Amniotic epithelial cell (primary cell): Measurements from ENCODE around the gene IL2RA.
"Not testable (repeated sequence)": the region's sequence is repeated elsewhere in the genome, so short reads cannot be mapped to it uniquely, and the experiment has no call there.

Experiments
- DNase-seq: peaks from one replicate; pipeline ENCODE4 v3.0.0-alpha.2; 2010; ENCODE audit warnings: low read depth

The IL2RA gene

DNA sequence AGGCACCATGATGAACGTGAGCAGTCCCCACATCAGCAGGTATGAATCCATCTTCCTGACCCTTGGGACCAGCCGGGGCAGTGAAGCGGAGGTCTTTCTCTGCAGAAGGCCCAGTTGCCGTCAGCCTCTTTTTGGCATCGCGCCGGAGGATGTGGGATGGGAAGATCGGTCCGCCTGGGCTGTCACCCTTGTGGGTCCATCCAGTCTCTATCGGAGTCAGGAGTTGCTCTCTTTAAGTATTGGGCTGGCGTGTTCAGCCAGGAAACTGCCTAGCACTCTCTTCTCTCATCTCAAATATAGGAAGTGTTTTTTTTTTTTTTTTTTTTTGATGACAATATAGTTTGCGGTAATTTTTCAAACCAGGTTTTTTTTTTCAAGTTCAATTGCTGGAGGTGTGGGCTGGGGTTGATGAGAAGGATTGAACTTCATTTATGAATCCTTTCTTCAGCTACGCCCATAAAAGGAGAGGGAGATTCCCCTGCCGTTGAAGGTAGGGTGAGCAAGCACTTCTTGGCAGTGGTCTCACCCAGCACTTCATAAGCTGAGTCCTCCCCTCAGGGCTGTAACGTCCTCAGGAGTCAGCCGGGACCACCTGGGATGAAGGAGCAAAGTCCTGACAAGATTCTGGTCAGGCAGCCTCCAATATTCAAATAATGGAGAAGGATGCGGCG lies at the start of gene IL2RA:
Gene IL2RA, minus strand, starts transcription at position 267 of the 671 bp plus-strand sequence. Its CDS starts 216 bp downstream, at position 51.
- no peak for DNase-seq

- DNase-seq, result no peak
Observed at GRCh38 chr10:6110136-6110535, 48.0 kb upstream of the IL2RA start.

GRCh38 chr10:6109444-6109775 lies 47.2 kb upstream of the IL2RA start:
- DNase-seq, result no peak

DNA sequence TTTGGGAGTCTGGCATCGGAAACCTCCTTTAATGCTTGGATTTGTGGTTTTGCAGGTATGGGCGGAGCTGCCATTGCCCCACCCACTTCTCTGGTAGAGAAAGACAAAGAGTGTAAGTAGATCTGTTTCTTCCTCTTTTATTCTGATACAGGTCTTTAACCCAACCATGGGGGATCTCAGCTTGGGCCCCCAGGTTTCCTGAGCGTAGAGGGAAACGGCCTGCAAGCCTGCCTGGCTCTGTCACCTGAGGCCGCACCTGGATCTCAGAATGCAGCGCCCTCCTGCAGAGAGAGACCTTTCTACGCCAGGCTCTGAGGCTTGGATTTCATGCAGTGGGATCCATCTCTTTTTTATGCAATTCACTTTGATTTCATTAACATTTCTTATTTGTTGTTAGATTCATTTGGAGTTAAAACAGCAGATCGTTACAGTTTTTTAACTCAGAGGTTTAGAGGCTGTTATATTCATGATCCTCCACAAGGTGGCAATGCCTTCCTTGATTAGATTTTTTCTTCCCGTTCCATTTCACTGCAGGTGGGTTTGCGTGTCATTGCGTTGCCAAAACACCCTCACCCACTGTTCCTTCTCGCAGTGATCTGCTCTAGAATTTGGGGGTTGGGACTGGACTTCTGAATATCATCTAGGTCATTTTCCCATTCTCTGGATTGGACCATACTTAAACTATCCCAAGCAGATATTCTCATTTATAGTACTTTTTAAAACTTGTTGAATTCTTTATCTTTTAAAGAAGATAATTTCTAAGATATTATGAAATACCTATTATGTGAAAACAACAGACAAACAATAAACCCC lies 46.7 kb upstream of the IL2RA start:
- DNase-seq, result peak; percentile 45

GRCh38 chr10:6108072-6108471 lies 45.9 kb upstream of the IL2RA start:
- no peak for DNase-seq

- not testable (repeated sequence) for DNase-seq
Observed at GRCh38 chr10:6107616-6108015, 45.4 kb upstream of the IL2RA start.

DNA sequence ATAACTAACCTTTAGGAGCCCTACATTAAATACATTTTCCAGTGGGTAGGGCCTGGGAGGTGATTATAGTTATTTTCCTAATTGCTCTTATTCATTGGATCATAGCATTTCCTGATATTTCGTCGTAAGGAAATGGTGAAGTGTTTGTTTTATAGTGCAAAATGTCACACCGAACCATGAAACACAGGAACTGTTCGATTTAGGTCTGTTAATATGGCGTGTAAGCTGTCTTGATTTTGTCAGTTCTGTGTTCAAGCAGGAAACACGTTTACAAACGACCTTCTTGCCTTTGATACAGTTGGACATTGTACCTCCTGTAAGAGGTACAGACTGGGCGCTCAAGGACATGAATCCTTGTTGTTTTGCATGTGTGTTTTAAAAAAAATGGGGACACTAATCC lies 41.4 kb upstream of the IL2RA start:
- DNase-seq, result no peak

GRCh38 chr10:6102128-6102527 lies 40.0 kb upstream of the IL2RA start:
- no peak for DNase-seq

GRCh38 chr10:6101181-6101580 lies 39.0 kb upstream of the IL2RA start:
- DNase-seq, result no peak

DNA sequence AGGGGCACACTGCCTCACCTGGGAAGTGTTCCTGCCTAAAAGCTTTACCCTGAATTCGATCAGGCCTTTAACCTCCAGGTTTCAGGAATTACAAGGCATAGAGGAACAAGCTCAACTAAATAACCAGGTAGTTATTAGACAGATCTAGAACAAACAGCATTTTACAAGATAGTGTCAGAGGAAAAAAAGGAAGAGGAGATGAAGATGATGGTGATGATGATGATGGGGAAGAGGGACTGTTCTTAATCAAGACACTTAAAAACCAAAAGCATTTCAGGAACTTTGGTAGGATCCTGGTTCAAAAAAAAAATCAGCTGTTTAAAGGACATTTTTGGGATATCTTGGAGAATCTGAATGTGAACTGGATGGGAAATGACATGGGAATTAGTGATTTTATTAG lies 38.2 kb upstream of the IL2RA start:
- DNase-seq, result no peak

DNA sequence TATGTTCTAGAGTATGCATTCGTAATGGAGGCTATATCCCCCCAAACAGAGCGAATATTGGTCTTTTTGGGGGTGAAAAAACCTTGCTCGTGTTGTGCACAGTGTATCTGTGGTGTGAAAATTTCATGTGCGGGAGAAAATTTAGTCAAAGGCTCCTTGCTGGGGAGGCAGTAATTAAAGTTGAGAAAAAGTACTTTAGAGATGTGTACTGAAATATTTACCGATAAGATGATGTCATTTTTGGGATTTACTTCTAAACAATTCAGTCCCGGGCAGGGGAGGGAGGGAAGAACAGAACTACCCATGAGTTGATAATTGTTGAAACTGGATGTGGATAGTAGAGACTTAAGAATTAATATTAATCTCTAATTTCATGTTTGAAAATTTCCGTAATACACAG lies 36.0 kb upstream of the IL2RA start:
- DNase-seq, result no peak

GRCh38 chr10:6097063-6097462 lies 34.9 kb upstream of the IL2RA start:
- DNase-seq, result no peak

- no peak for DNase-seq
Observed at GRCh38 chr10:6095810-6096570, 33.8 kb upstream of the IL2RA start.

GRCh38 chr10:6092731-6093130 lies 30.6 kb upstream of the IL2RA start:
- no peak for DNase-seq

- no peak for DNase-seq
Observed at GRCh38 chr10:6091630-6092029, 29.5 kb upstream of the IL2RA start.

GRCh38 chr10:6089334-6090219 lies 27.4 kb upstream of the IL2RA start:
- no peak for DNase-seq

DNA sequence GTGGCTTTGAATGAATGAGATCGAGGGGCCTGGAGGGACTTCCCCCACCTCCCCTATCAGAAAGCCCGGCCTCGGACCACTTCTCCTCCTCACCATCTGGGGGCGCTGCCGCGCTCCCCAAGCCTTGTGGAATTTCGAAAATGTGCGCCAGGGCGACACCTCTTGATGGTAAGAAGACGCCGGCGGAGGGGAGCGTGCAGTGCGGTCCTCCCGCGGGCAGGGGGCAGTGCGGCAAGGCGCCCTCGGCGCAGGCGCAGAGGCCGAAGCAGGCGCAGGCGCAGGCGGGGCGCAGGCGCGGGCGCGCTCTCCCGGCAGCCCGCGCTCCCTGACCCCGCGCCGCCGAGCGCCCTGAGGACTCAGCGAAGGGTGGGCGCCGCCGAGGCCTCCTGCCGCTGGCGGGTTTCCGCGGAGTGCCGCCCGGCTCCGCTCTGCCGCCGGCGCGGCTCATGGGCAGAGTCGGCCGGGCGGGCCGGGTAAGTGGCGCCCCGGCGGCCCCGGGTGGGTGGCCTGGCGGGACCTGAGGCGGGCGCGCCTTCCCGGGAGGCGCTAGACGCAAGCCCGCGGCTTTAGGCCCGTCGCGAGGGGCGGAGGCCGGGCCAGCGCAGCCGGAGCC lies 26.7 kb upstream of the IL2RA start, which contains the start of gene RBM17:
Gene RBM17, plus strand, starts transcription at position 314 of the 613 bp plus-strand sequence. CDS start 8,032 bp downstream, outside the sequence.
- peak; percentile 94 for DNase-seq

DNA sequence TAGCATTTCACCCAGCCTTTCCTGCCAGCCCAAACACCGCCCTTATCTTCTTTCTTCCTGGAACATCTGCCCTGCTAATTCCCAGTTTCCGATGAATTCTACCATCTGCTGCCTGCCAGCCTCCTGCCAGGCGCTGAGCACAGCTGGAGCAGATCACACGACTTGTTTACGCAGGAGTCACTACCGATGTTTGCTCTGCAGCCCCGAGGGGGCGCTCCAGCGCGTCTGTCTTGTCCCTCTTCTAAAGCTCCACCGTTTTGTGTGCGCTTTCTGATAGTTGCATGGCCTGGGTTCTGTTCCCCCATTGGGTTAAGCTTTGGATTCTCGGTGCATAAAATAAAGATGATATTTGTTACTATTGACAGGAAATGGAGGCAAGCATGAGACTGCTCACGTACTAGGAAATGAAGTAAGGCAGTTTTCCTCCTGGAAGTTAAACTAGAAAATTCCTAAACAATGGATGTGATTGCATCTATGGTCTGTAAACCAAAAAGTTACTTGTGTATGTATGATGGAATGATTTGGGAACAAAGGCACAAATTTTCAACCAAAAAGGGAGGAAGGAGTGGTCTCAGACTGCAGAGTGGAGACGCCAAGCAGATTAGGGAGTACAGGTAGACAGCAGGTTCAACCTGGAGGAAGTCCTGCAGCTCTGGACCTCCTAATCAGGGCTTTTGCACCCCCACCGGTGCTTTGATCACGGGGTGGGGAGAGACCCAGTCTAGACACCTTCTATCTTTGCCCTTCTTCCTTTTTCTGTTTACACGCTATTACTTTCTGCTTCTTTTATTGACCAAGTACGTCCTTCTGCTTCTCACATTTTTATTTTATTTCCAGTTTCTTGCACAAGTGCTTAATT lies 24.4 kb upstream of the IL2RA start:
- DNase-seq, result peak; percentile 86

DNA sequence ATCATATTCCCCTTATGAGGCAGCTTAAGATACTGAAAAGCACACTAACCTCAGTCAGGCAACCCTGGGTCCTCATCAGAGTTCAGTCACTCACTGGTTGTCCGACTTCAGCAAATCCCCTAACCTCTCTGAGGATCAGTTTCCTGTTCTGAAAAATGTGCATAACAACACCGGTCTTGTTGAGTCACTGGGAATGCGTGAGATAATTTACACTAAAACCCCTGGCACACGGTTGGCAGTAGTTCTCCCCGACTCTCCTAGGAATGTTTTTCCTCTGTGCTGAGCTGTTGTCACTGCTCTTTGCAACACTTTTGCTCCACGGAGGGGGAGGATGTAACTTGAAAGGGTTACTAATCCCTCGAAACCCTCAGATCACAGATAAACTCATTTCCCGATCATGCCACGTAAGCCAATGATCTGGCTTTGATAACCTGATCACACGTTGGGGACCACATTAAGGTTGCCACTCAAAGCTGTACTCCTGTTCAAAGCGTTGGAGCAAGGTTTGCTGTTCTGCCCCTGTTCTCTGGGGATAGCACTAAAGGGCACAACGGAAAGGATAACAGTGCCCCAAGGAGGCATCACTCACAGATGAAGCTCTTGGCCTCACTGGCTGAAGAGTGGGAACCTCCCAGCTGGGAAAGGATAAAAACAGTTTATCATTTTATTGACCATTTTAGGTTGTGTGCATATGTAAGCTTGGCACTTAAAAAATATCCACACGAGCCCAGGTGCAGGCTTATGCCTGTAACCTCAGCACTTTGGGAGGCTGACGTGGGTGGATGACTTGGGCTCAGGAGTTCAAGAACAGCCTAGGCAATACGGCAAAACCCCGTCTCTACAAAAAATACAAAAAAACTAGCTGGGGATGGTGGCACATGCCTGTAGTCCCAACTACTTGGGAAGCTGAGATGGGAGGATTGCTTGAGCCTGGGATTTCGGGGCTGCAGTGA lies 21.6 kb upstream of the IL2RA start:
- peak; percentile 56 for DNase-seq
